Osteocyte (in vitro differentiated cells): ENCODE results near the gene CRY1. TPM values are rescaled to one million over a fixed set of nuclear protein-coding genes. Genes with fewer than 3 reads are reported as not detected.
A peak's percentile ranks its signal among the peaks of the same experiment; 100 is the strongest.

Source experiments
- DNase-seq: peaks from one replicate; pipeline ENCODE4 v3.0.0; 2021; ENCODE audit warnings: mixed read lengths; ENCODE audit not compliant: unreplicated experiment; ENCODE audit errors: extremely low spot score
- H3K27ac Mint-ChIP-seq: one replicate; pipeline ENCODE4 v1.8.0; 2021; ENCODE audit warnings: mild to moderate bottlenecking, mixed read lengths; ENCODE audit not compliant: unreplicated experiment
- H3K27me3 Mint-ChIP-seq: one replicate; pipeline ENCODE4 v1.8.0; 2021; ENCODE audit warnings: mixed read lengths; ENCODE audit not compliant: unreplicated experiment
- H3K36me3 Mint-ChIP-seq: one replicate; pipeline ENCODE4 v1.8.0; 2021; ENCODE audit warnings: mixed read lengths; ENCODE audit not compliant: unreplicated experiment
- H3K4me1 Mint-ChIP-seq: one replicate; pipeline ENCODE4 v1.8.0; 2021; ENCODE audit warnings: mixed read lengths; ENCODE audit not compliant: unreplicated experiment
- H3K4me3 Mint-ChIP-seq: one replicate; pipeline ENCODE4 v1.8.0; 2021; ENCODE audit warnings: mild to moderate bottlenecking, moderate library complexity, mixed read lengths; ENCODE audit not compliant: unreplicated experiment
- H3K9me3 Mint-ChIP-seq: one replicate; pipeline ENCODE4 v1.8.0; 2021; ENCODE audit warnings: mixed read lengths; ENCODE audit not compliant: unreplicated experiment
- CTCF ChIP-seq: fragments of 200-600 bp; sonication (generic); IDR thresholded peaks from 2 replicates; pipeline ENCODE4 v1.5.0; 2021; ENCODE audit warnings: antibody characterized with exemption, mild to moderate bottlenecking, moderate library complexity
- total RNA-seq: library from RNA; stranded (reverse); gene quantifications from 2 replicates; pipeline ENCODE4 v1.2.1, GENCODE V29; 2021

CRY1 gene
- total RNA-seq, 1 donor from 2014 or later: 25.7 TPM

- DNase-seq: no peak
- TF ChIP-seq CTCF: no peak
- H3K36me3 Mint-ChIP-seq: peaks cover 45% of the 10 kb centered on the region
- no peak overlapping the region for H3K4me3 Mint-ChIP-seq
- no peaks in the 10 kb centered on the region for H3K9me3 Mint-ChIP-seq
- peaks cover 41% of the 10 kb centered on the region for H3K4me1 Mint-ChIP-seq
- H3K27ac Mint-ChIP-seq: no peak overlapping the region
- no peaks in the 10 kb centered on the region for H3K27me3 Mint-ChIP-seq
Observed at GRCh38 chr12:106964526-106964925, 128.8 kb downstream of the CRY1 start.

DNA sequence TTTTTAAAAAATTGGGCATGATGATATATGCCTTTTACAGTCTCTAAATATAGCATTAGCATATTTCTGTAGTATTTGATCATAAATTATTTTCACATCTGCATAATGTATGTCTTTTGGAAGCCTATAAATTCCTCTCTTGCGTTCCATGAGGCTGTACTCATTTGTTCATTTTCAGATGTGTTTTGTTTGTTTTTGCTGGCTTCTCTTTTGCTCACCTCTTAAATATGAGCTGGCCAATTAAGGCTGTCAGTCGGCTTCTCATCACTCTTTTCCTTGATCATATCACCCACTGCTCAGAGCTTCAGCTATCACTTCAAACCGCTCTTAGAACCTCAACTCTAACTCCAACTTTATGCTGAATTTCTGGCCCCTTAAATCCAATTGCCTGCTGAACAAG is 131.1 kb downstream of the CRY1 start:
- H3K27me3 Mint-ChIP-seq: no peaks in the 10 kb centered on the region
- H3K9me3 Mint-ChIP-seq: no peaks in the 10 kb centered on the region
- no peak overlapping the region for H3K27ac Mint-ChIP-seq
- no peak for TF ChIP-seq CTCF
- DNase-seq: no peak
- peaks cover 37% of the 10 kb centered on the region for H3K36me3 Mint-ChIP-seq
- peaks cover 60% of the 10 kb centered on the region for H3K4me1 Mint-ChIP-seq
- no peak overlapping the region for H3K4me3 Mint-ChIP-seq

- H3K27ac Mint-ChIP-seq: no peak overlapping the region
- H3K27me3 Mint-ChIP-seq: no peaks in the 10 kb centered on the region
- TF ChIP-seq CTCF: no peak
- no peak overlapping the region for H3K4me3 Mint-ChIP-seq
- H3K4me1 Mint-ChIP-seq: peaks cover 58% of the 10 kb centered on the region
- no peak for DNase-seq
- peaks cover 25% of the 10 kb centered on the region for H3K36me3 Mint-ChIP-seq
- H3K9me3 Mint-ChIP-seq: no peaks in the 10 kb centered on the region
Observed at GRCh38 chr12:106960443-106960842, 132.9 kb downstream of the CRY1 start.

DNA sequence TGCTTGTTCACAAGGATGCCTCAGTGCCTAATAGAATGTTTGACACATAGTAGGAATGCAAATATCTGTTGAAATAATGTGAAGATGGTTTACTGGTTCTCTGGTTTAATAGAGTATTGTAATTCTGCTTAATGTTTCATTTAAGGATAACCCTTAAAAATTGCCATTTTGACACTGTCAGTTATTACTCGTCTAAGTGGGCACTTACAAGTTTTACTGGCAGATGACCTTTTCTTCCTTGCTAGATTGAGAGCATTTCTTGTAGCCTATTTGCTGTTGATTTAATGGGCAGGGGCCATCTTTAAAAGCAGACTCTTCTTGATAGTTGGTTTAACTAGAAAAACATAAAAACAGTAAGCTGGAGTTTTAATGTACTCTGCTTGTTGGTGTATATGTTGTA is 135.8 kb downstream of the CRY1 start:
- peak overlapping the region; percentile 97 for H3K27ac Mint-ChIP-seq
- no peaks in the 10 kb centered on the region for H3K27me3 Mint-ChIP-seq
- H3K4me3 Mint-ChIP-seq: peak overlapping the region; percentile 99
- H3K9me3 Mint-ChIP-seq: no peaks in the 10 kb centered on the region
- no peak for DNase-seq
- H3K4me1 Mint-ChIP-seq: peaks cover 55% of the 10 kb centered on the region
- peaks cover 10% of the 10 kb centered on the region for H3K36me3 Mint-ChIP-seq
- no peak for TF ChIP-seq CTCF

GRCh38 chr12:106956048-106956578 is 137.2 kb downstream of the CRY1 start:
- peak overlapping the region; percentile 99 for H3K4me3 Mint-ChIP-seq
- H3K27me3 Mint-ChIP-seq: no peaks in the 10 kb centered on the region
- TF ChIP-seq CTCF: no peak
- H3K4me1 Mint-ChIP-seq: peaks cover 46% of the 10 kb centered on the region
- H3K36me3 Mint-ChIP-seq: peaks cover 7% of the 10 kb centered on the region
- no peak for DNase-seq
- H3K9me3 Mint-ChIP-seq: no peaks in the 10 kb centered on the region
- peak overlapping the region; percentile 97 for H3K27ac Mint-ChIP-seq
